Hepatocyte (in vitro differentiated cells): Measurements from ENCODE around the gene HECTD1. TPM values are rescaled to one million over a fixed set of nuclear protein-coding genes. Genes with fewer than 3 reads are reported as not detected.

Source experiments
- DNase-seq: peaks from one replicate; pipeline ENCODE4 v3.0.0-alpha.2; 2016; ENCODE audit warnings: low spot score
- H2AFZ ChIP-seq: fragments of 200-600 bp; sonication (generic); 2 replicates; pipeline ENCODE4 v1.6.0; 2016; ENCODE audit warnings: antibody characterized with exemption, mild to moderate bottlenecking
- H3K27ac ChIP-seq: fragments of 200-600 bp; sonication (generic); 2 replicates; pipeline ENCODE4 v1.5.1; 2016; ENCODE audit warnings: mild to moderate bottlenecking
- H3K27me3 ChIP-seq: fragments of 200-600 bp; sonication (generic); 2 replicates; pipeline ENCODE4 v1.6.1; 2016
- H3K36me3 ChIP-seq: fragments of 200-600 bp; sonication (generic); replicated peaks from 2 replicates; pipeline ENCODE4 v1.5.1; 2016; ENCODE audit warnings: low read depth; ENCODE audit not compliant: insufficient read depth
- H3K4me1 ChIP-seq: fragments of 200-600 bp; sonication (generic); 2 replicates; pipeline ENCODE4 v1.5.1; 2016; ENCODE audit warnings: mild to moderate bottlenecking, moderate library complexity; ENCODE audit not compliant: insufficient read depth
- H3K4me2 ChIP-seq: fragments of 200-600 bp; sonication (generic); 2 replicates; pipeline ENCODE4 v1.6.0; 2016
- H3K4me3 ChIP-seq: fragments of 200-600 bp; sonication (generic); 2 replicates; pipeline ENCODE4 v1.5.1; 2016; ENCODE audit warnings: mild to moderate bottlenecking
- H3K79me2 ChIP-seq: fragments of 200-600 bp; sonication (generic); 2 replicates; pipeline ENCODE4 v1.6.0; 2017; ENCODE audit warnings: mild to moderate bottlenecking
- H3K9me2 ChIP-seq: fragments of 200-600 bp; sonication (generic); replicated peaks from 2 replicates; pipeline ENCODE4 v1.6.0; 2017; ENCODE audit warnings: mild to moderate bottlenecking; ENCODE audit not compliant: insufficient read depth
- H3K9me3 ChIP-seq: fragments of 200-600 bp; sonication (generic); 2 replicates; pipeline ENCODE4 v1.5.1; 2016; ENCODE audit warnings: low read depth, mild to moderate bottlenecking
- H4K20me1 ChIP-seq: fragments of 200-600 bp; sonication (generic); 2 replicates; pipeline ENCODE4 v1.6.0; 2016; ENCODE audit warnings: mild to moderate bottlenecking; ENCODE audit not compliant: insufficient read depth, poor library complexity, severe bottlenecking
- EZH2 ChIP-seq: fragments of 200-600 bp; sonication (generic); IDR thresholded peaks from 2 replicates; pipeline ENCODE4 v1.6.1; 2016; ENCODE audit warnings: antibody characterized with exemption, mild to moderate bottlenecking, borderline replicate concordance
- EZH2phosphoT487 ChIP-seq: fragments of 200-600 bp; sonication (generic); IDR thresholded peaks from one replicate; pipeline ENCODE4 v1.6.1; 2018; ENCODE audit warnings: antibody characterized with exemption, mild to moderate bottlenecking, low read depth, moderate library complexity; ENCODE audit not compliant: unreplicated experiment, severe bottlenecking
- WGBS: methylation state at CpG from one replicate; pipeline ENCODE4 v1.1.6; 2016; ENCODE audit warnings: low lambda C conversion rate; ENCODE audit errors: missing lambda C conversion rate; 5-methylcytosine and 5-hydroxymethylcytosine counted together
- polyA plus RNA-seq: library from polyadenylated mRNA; unstranded; fragments of >200 nt; fragmentation: Nextera tagmentation; extraction: Ambion mirVana; gene quantifications from 2 replicates; pipeline ENCODE4 v1.2.1, GENCODE V29; 2016
- total RNA-seq: library from RNA; depleted of rRNA; stranded (reverse); fragments of >200 nt; gene quantifications from 2 replicates; pipeline ENCODE4 v1.2.3, GENCODE V29; 2014
- TF ChIP-seq, protein P1 (sequence below): fragments of 200-600 bp; sonication (generic); IDR thresholded peaks from 2 replicates; pipeline ENCODE4 v1.5.1; 2016; ENCODE audit warnings: antibody characterized with exemption, mild to moderate bottlenecking; ENCODE audit not compliant: poor library complexity

Gene HECTD1
- total and polyA plus RNA-seq, 2 experiments from 2014 or later: 45.2 to 159 TPM

DNA sequence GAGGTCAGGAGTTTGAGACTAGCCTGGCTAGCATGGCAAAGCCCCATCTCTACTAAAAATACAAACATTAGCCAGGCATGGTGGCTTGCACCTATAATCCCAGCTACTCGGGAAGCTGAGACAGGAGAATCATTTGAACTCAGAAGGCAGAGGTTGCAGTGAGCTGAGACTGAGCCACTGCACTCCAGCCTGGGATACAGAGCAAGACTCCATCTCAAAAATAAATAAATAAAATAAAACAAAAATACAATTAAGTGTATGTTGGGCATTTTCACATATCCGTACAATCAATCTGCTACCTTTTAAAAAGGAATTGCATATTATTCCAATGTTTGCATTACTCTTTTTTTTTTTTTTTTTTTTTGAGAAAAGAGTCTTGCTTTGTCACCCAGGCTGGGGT lies 47.7 kb upstream of the HECTD1 start:
- H3K9me2 ChIP-seq: no peaks in the 10 kb centered on the region

DNA sequence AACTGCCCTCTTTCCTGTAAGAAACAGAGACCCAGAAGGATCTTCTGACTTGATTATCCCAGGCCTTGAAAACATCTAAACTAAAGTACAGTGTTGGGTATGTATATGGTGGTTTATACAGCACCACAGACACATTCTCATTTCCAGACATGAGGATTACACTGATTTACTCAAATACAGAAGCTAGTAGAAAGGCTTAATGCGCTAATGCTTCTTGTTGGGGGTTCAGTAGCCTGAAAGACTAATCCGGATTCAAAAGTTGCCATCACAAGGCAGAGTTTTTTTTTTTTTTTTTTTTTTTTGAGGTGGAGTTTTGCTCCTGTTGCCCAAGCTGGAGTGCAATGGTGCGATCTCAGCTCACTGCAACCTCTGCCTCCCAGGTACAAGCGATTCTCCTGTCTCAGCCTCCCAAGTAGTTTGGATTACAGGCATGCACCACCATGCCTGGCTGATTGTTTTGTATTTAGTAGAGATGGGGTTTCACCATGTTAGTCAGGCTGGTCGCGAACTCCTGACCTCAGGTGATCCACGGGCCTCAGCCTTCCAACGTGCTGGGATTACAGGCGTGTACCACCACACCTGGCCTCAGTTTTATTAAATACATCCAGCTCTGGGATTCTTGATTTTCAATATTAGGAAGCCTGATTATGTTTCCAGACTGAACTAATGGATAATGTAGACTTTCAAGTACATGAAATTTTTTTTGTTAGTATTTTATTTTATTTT lies 46.3 kb upstream of the HECTD1 start:
- Histone ChIP-seq H3K4me3 (no peak overlapping the region), H2AFZ (no peak overlapping the region)
- 94% methylated on average over 9 of the region's 9 CpGs for WGBS

More for the DNA sequence above, 47.7 kb upstream of the HECTD1 start:
- TF ChIP-seq EZH2 (no peak), EZH2phosphoT487 (no peak)
- TF ChIP-seq, protein P1, sequence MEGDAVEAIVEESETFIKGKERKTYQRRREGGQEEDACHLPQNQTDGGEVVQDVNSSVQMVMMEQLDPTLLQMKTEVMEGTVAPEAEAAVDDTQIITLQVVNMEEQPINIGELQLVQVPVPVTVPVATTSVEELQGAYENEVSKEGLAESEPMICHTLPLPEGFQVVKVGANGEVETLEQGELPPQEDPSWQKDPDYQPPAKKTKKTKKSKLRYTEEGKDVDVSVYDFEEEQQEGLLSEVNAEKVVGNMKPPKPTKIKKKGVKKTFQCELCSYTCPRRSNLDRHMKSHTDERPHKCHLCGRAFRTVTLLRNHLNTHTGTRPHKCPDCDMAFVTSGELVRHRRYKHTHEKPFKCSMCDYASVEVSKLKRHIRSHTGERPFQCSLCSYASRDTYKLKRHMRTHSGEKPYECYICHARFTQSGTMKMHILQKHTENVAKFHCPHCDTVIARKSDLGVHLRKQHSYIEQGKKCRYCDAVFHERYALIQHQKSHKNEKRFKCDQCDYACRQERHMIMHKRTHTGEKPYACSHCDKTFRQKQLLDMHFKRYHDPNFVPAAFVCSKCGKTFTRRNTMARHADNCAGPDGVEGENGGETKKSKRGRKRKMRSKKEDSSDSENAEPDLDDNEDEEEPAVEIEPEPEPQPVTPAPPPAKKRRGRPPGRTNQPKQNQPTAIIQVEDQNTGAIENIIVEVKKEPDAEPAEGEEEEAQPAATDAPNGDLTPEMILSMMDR: no peak
- Histone ChIP-seq H3K4me2 (no peak overlapping the region), H3K9me3 (no peaks in the 10 kb centered on the region), H3K36me3 (no peaks in the 10 kb centered on the region), H4K20me1 (no peaks in the 10 kb centered on the region), H3K27me3 (no peaks in the 10 kb centered on the region), H3K4me3 (no peak overlapping the region), H2AFZ (no peak overlapping the region), H3K4me1 (no peaks in the 10 kb centered on the region), H3K27ac (no peak overlapping the region), H3K79me2 (no peaks in the 10 kb centered on the region)
- WGBS: 100% methylated on average over 2 of the region's 2 CpGs
- DNase-seq: no peak

DNA sequence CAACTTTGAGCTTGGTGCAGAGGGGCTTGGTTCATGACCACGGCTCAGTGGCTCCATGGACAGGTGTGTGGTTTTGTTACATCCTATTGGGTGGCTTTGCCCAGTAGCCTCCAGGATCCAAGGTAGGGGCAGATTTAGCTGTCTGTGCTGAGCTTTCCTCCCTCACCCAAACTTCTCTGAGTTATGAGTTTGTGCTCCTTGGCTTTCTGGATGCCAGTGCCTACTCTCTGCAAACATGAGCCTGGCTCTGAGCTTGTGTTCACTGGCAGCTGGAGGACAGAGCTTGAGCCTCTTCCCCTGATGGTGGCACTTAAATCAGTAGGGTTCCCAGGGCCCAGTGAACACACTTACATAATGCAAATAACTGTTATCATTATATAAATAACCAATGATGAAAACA lies 45.3 kb upstream of the HECTD1 start:
- Histone ChIP-seq H3K9me2 (no peaks in the 10 kb centered on the region), H3K4me3 (no peak overlapping the region), H3K79me2 (no peaks in the 10 kb centered on the region), H3K9me3 (no peaks in the 10 kb centered on the region), H2AFZ (no peak overlapping the region), H3K4me2 (no peak overlapping the region), H3K27me3 (no peaks in the 10 kb centered on the region), H3K27ac (no peak overlapping the region), H3K4me1 (no peaks in the 10 kb centered on the region), H4K20me1 (no peaks in the 10 kb centered on the region), H3K36me3 (no peaks in the 10 kb centered on the region)
- 100% methylated on average over 1 of the region's 1 CpG for WGBS
- no peak for DNase-seq
- TF ChIP-seq, protein P1: no peak
- TF ChIP-seq EZH2phosphoT487: no peak
- no peak for TF ChIP-seq EZH2

More for the DNA sequence above, 46.3 kb upstream of the HECTD1 start:
- Histone ChIP-seq H3K27me3 (no peaks in the 10 kb centered on the region), H3K36me3 (no peaks in the 10 kb centered on the region), H3K79me2 (no peaks in the 10 kb centered on the region), H3K4me1 (no peaks in the 10 kb centered on the region), H4K20me1 (no peaks in the 10 kb centered on the region), H3K27ac (no peak overlapping the region), H3K4me2 (no peak overlapping the region), H3K9me2 (no peaks in the 10 kb centered on the region), H3K9me3 (no peaks in the 10 kb centered on the region)
- TF ChIP-seq EZH2: no peak
- TF ChIP-seq, protein P1: no peak
- TF ChIP-seq EZH2phosphoT487: no peak
- no peak for DNase-seq
